PC-3 (cell line): ENCODE results near the gene IRAK1. TPM values are rescaled to one million over a fixed set of nuclear protein-coding genes. Genes with fewer than 3 reads are reported as not detected.

Experiments used
- ATAC-seq: fragments of 200-7000 bp; cut with Tn5 transposase; 2 replicates; pipeline ENCODE4 v1.9.1; 2020; ENCODE audit warnings: mild to moderate bottlenecking, moderate library complexity
- BruUV-seq: library from RNA; stranded (reverse); fragments of 400-500 nt; replicated peaks from 2 replicates; lab custom pipeline; 2021; lab: Mats Ljungman, UMichigan
- CTCF ChIA-PET: fragments of 300-600 bp; sonication (Branson Sonifier 250); formaldehyde crosslinking; loops from one replicate; lab custom pipeline; 2022; ENCODE audit warnings: antibody characterized with exemption; lab: Charles Lee
- POLR2A ChIA-PET: fragments of 300-600 bp; sonication (Branson Sonifier 250); formaldehyde crosslinking; loops from one replicate; lab custom pipeline; 2022; ENCODE audit warnings: antibody characterized with exemption; ENCODE audit not compliant: unreplicated experiment; lab: Charles Lee
- DNase-seq: peaks from one replicate; pipeline ENCODE4 v3.0.0-alpha.2; 2015
- H2AFZ ChIP-seq: fragments of 300-600 bp; sonication (generic); 2 replicates; pipeline ENCODE4 v1.6.0; 2016; ENCODE audit warnings: antibody characterized with exemption, low read length
- H3F3A ChIP-seq: fragments of 300-600 bp; sonication (generic); one replicate; pipeline ENCODE4 v1.6.0; 2017; ENCODE audit warnings: antibody characterized with exemption, low read length, control low read depth, mild to moderate bottlenecking; ENCODE audit not compliant: unreplicated experiment
- H3K27ac ChIP-seq: fragments of 300-600 bp; sonication (generic); 2 replicates; pipeline ENCODE4 v1.5.1; 2016; ENCODE audit warnings: mild to moderate bottlenecking, low read length
- H3K27me3 ChIP-seq: fragments of 300-600 bp; sonication (generic); 2 replicates; pipeline ENCODE4 v1.6.1; 2016; ENCODE audit warnings: low read length, mixed read lengths
- H3K36me3 ChIP-seq: fragments of 300-600 bp; sonication (generic); 2 replicates; pipeline ENCODE4 v1.6.1; 2016; ENCODE audit warnings: low read depth, mixed run types, low read length, mixed read lengths
- H3K4me1 ChIP-seq: fragments of 300-600 bp; sonication (generic); 2 replicates; pipeline ENCODE4 v1.5.1; 2016; ENCODE audit warnings: low read length; ENCODE audit not compliant: insufficient read depth
- H3K4me2 ChIP-seq: fragments of 300-600 bp; sonication (generic); 2 replicates; pipeline ENCODE4 v1.6.0; 2016; ENCODE audit warnings: low read length
- H3K4me3 ChIP-seq: fragments of 300-600 bp; sonication (generic); 2 replicates; pipeline ENCODE4 v1.5.1; 2016; ENCODE audit warnings: mild to moderate bottlenecking, low read length, mixed read lengths
- H3K79me2 ChIP-seq: fragments of 300-600 bp; sonication (generic); 2 replicates; pipeline ENCODE4 v1.6.1; 2017; ENCODE audit warnings: low read length, mixed read lengths
- H3K9ac ChIP-seq: fragments of 300-600 bp; sonication (generic); 2 replicates; pipeline ENCODE4 v1.6.0; 2016; ENCODE audit warnings: mild to moderate bottlenecking, low read length
- H3K9me2 ChIP-seq: fragments of 300-600 bp; sonication (generic); replicated peaks from 2 replicates; pipeline ENCODE4 v1.6.1; 2016; ENCODE audit warnings: mixed run types, low read length, mixed read lengths
- H3K9me3 ChIP-seq: fragments of 300-600 bp; sonication (generic); 2 replicates; pipeline ENCODE4 v1.6.1; 2016; ENCODE audit warnings: low read length, mixed read lengths
- H4K20me1 ChIP-seq: fragments of 300-600 bp; sonication (generic); 2 replicates; pipeline ENCODE4 v1.6.1; 2016; ENCODE audit warnings: low read length, mixed read lengths
- CTCF ChIP-seq: fragments of 300-600 bp; sonication (generic); conservative IDR thresholded peaks from 2 replicates; pipeline ENCODE4 v1.5.1; 2017; ENCODE audit warnings: antibody characterized with exemption, low read depth, mild to moderate bottlenecking, low read length
- EZH2 ChIP-seq: fragments of 300-600 bp; sonication (generic); IDR thresholded peaks from one replicate; pipeline ENCODE4 v1.6.1; 2017; ENCODE audit warnings: antibody characterized with exemption, mild to moderate bottlenecking, low read length; ENCODE audit not compliant: unreplicated experiment
- EZH2phosphoT487 ChIP-seq: fragments of 300-600 bp; sonication (generic); IDR thresholded peaks from 2 replicates; pipeline ENCODE4 v1.6.1; 2018; ENCODE audit warnings: mild to moderate bottlenecking, antibody characterized with exemption, low read length, borderline replicate concordance
- intact Hi-C: fragments of 100-400 bp; cut with micrococcal nuclease; formaldehyde crosslinking; loops from 2 replicates; pipeline ENCODE4 v1.9.0; 2023
- total RNA-seq: library from RNA; depleted of rRNA; stranded (reverse); fragments of >200 nt; gene quantifications from 2 replicates; pipeline ENCODE4 v1.2.3, GENCODE V29; 2014

Gene IRAK1
- total RNA-seq, 1 experiment from 2014 or later: 366 TPM

DNA sequence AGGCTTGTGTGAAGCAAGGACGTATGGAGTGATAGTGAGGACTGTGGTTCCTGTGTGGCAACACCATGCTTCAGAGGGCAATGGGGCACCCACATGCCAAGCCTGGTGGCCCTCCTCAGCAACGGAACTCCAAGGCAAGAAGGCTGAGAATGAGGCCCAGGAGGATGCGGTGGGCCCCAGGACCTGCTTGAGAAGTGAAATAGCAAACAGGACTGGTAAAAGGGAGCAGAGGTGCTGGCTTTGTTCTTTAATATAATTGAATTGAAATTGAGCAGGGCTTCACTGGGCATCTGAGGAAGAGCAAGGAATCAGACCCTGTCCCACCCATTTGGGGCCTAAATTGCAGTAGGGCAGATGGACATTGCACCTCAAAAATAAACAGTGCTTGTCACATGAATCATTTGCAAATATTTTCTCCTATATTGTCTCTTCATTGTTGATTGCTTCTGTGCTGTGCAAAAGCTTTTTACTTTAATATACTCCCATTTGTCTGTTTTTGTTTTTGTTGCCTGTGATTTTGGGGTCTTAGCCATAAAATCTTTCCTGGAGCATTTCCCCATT is 44.9 kb downstream of the IRAK1 start:
- no peak overlapping the region for H3K27ac ChIP-seq
- ChIA-PET CTCF (interaction anchor here (0.7 kb wide), 1 partner anchor 41 kb away, joined by 5 read pairs; no protein-coding TSS in a partner anchor), POLR2A (no interaction called here)
- no peak for DNase-seq
- ATAC-seq: no peak
- H4K20me1 ChIP-seq: peaks cover under 1% of the 10 kb centered on the region
- H3K79me2 ChIP-seq: peaks cover 36% of the 10 kb centered on the region
- intact Hi-C loops: loop anchor here (10.0 kb wide), 1 partner anchor 400 kb away; the partner anchor contains the start of genes EMD and FLNA
- H3K9ac ChIP-seq: no peak overlapping the region
- peaks cover 12% of the 10 kb centered on the region for H3K4me1 ChIP-seq
- H3K4me3 ChIP-seq: no peak overlapping the region
- no peaks in the 10 kb centered on the region for H3K27me3 ChIP-seq
- H3K9me3 ChIP-seq: no peaks in the 10 kb centered on the region
- no peak for TF ChIP-seq EZH2phosphoT487
- no peak for TF ChIP-seq EZH2
- TF ChIP-seq CTCF: no peak
- BruUV-seq: no TSS peak
- no peak overlapping the region for H2AFZ ChIP-seq
- no peaks in the 10 kb centered on the region for H3K9me2 ChIP-seq
- H3K4me2 ChIP-seq: 0 out of 2 replicates have a peak overlapping the region, but pooled peaks have one; percentile 96
- H3F3A ChIP-seq: peaks cover 6% of the 10 kb centered on the region
- H3K36me3 ChIP-seq: no peaks in the 10 kb centered on the region

DNA sequence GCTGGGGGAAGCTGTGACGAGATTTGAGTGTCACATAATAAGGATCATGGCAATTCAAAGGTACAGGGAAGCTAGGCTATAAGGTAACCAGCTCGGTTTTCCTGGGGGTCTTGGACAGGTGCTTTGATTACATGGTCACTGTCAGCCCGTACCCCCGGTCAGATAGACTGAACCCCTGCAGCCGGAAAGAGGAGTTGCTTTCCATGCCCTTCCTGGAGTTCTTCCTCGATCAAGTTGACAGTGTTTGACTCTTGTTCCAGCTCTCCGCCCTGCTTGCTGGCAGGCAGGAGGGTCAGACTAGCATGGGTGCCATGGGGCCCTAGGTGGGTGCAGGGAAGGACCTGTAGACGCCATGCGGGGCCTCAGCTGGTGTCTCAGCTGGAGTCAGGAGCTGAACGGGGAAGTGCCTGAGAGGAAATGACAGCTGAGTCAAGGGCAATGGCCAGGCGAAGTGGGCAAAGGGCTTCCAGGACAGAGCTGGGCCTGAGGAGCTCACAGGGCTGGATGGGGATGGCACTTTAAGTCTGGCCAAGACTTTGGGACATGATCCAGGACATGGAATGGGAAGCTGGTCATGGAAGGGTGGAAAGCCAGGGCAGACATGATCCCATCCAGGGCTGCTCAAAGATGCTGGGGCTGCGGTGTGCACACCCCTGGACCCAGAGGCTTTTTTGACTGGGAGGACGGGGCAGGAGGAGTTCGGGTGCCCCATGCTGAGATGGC is 45.5 kb downstream of the IRAK1 start:
- Histone ChIP-seq H3K9ac (0 out of 2 replicates have a peak overlapping the region, but pooled peaks have one; percentile 100), H4K20me1 (peaks cover 7% of the 10 kb centered on the region), H3K36me3 (no peaks in the 10 kb centered on the region), H3K9me3 (no peaks in the 10 kb centered on the region), H3K4me3 (peak overlapping the region; percentile 85), H3K27ac (no peak overlapping the region), H2AFZ (no peak overlapping the region), H3K4me2 (peak overlapping the region; percentile 96), H3K27me3 (no peaks in the 10 kb centered on the region), H3K4me1 (peaks cover 12% of the 10 kb centered on the region), H3K9me2 (no peaks in the 10 kb centered on the region), H3F3A (peaks cover 6% of the 10 kb centered on the region), H3K79me2 (peaks cover 42% of the 10 kb centered on the region)
- ChIA-PET CTCF (no interaction called here), POLR2A (no interaction called here)
- intact Hi-C loops: loop anchor here (10.0 kb wide), 1 partner anchor 401 kb away; the partner anchor contains the start of genes EMD and FLNA
- DNase-seq (no peak), ATAC-seq (no peak)
- TF ChIP-seq EZH2phosphoT487 (no peak), EZH2 (no peak), CTCF (no peak)
- no TSS peak for BruUV-seq
